B cell (primary cell): ENCODE results near the gene DDX25.

Experiments used
- CTCF ChIP-seq: fragments of 200-600 bp; IDR thresholded peaks from one replicate; pipeline ENCODE4 v1.8.0; 2022; ENCODE audit warnings: antibody characterized with exemption, mild to moderate bottlenecking
- EZH2 ChIP-seq: IDR thresholded peaks from 2 replicates; pipeline ENCODE4 v1.6.1; 2012; ENCODE audit warnings: borderline replicate concordance, low read depth, mild to moderate bottlenecking, moderate library complexity, low read length; ENCODE audit not compliant: insufficient read depth, poor library complexity, severe bottlenecking

GRCh38 chr11:125960771-125961170 lies 56.5 kb downstream of the DDX25 start:
- TF ChIP-seq CTCF (no peak), EZH2 (no peak)
